ENCODE measurements around the gene LMF2.

The LMF2 gene

DNA sequence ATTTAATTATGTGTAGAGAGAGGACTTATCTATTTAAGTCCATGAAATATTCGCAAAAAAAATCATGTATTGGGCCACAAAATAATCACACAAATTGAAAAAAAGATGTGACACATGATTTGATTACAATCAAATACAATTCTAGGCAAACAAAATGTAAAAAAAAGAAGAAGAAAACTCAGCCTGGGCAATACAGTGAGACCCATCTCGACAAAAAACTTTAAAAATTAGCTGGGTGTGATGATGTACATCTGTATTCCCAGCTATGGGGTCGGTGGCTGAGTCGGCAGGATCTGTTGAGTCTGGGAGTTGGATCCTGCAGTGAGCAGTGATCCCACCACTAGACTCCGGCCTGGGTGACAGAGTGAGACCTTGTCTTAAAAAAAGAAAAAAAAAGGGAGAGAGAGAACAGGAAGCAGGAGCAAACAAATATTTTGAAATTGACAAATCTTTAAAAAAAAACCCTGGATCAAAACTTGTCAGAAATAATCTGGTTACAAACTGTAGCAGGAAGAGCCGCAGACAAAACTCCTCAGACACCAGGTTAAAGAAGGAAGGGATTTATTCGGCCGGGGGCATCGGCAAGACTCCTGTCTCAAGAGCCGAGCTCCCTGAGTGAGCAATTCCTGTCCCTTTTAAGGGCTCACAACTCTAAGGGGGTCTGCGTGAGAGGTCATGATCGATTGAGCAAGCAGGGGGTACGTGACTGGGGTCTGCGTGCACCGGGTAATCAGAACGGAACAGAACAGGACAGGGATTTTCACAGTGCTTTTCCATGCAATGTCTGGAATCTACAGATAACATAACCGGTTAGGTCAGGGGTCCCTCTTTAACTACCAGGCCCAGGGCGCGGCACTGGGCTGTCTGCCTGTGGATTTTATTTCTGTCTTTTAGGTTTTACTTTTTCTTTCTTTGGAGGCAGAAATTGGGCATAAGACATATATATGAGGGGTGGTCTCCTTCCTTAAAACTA, 25.6 kb upstream of the LMF2 start:
- peak overlapping the region; percentile 71 for H3K27ac ChIP-seq (ENCODE audit: low read length)
- no peak overlapping the region for H3K4me3 ChIP-seq (ENCODE audit: low read length in 2 of 2)
- no peak overlapping the region for H3K9ac ChIP-seq (ENCODE audit: low read length in 2 of 2)
- H3K9me3 ChIP-seq (ENCODE audit: control insufficient read depth in 2 of 2, low read length in 2 of 2) = no peaks in the 10 kb centered on the region
- H3K36me3 ChIP-seq (ENCODE audit: control insufficient read depth in 2 of 2, insufficient read depth in 2 of 2, low read length in 2 of 2) = no peaks in the 10 kb centered on the region
- peaks cover 19 to 70% of the 10 kb centered on the region in 2 donors for H3K27me3 ChIP-seq (ENCODE audit: control insufficient read depth in 1 of 2, insufficient read depth in 2 of 2, low read length in 2 of 2)
- peaks cover 32% of the 10 kb centered on the region for H3K4me1 ChIP-seq (ENCODE audit: control insufficient read depth, insufficient read depth, low read length)

DNA sequence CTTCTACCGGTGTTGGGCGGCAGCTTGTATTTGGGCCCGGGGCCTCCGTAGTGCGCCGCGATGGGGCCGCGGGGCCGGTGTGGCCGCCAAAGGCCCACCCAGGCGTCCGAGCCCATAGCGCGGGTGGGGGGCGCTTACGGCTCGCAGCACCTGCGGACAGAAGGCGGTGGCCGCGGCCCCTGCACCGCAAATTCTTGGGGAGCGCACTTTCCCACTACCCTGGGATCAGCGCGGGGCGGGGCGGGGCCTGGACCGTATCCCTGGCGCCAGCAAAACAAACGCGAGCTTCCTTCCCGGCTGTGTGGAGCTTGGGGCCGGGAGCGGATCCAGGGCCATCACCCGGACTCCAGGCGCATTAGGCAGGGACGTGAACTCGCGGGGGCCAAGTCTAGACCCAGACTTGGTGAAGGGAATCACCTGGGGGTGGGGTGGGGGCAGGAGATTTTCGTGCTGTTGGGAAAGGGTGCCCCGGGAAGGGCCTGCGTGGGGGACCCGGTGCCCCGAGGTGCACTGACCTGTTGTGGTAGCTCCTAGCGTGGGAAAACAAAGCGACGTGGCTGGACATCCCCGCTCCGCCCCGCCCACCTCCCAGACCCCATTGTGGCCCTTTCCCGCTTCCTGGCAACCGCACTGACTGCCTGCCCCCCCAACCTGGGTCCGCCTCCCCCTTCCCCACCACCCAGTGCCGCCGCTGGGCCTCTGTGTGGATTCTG, 24.6 kb upstream of the LMF2 start:
- Histone ChIP-seq H3K27ac (ENCODE audit: low read length) (peak overlapping the region; percentile 71), H3K4me3 (ENCODE audit: low read length in 2 of 2) (peak overlapping the region; percentile 55 to 68), H3K4me1 (ENCODE audit: control insufficient read depth, insufficient read depth, low read length) (peaks cover 37% of the 10 kb centered on the region), H3K36me3 (ENCODE audit: control insufficient read depth in 2 of 2, insufficient read depth in 2 of 2, low read length in 2 of 2) (no peaks in the 10 kb centered on the region), H3K9me3 (ENCODE audit: control insufficient read depth in 2 of 2, low read length in 2 of 2) (no peaks in the 10 kb centered on the region), H3K9ac (ENCODE audit: low read length in 2 of 2) (peak overlapping the region in 1 of 2 donors; percentile 74), H3K27me3 (ENCODE audit: control insufficient read depth in 1 of 2, insufficient read depth in 2 of 2, low read length in 2 of 2) (peaks cover 19 to 66% of the 10 kb centered on the region in 2 donors)

DNA sequence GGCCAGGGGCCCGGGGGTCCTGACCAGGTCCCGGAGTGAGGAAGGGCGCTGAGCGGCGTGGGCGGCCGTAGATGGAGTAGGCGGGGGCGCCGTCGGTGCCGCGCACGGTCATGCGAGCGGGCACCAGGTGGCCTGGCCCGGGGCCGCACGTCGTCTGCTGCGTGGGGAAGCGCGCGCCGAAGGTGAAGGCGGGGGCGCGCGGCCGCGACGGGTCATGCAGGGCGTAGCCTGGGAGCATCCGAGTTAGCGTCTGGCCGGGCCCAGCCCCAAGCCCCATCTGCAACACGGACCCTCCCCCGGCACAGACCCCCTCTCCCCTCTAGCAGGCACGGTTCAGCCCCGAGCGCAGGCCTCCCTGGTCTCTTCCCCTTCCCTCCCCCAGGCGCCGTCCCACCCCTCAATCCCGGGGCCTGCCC, 24.1 kb upstream of the LMF2 start:
- no peaks in the 10 kb centered on the region for H3K36me3 ChIP-seq (ENCODE audit: control insufficient read depth in 2 of 2, insufficient read depth in 2 of 2, low read length in 2 of 2)
- peak overlapping the region; percentile 71 for H3K27ac ChIP-seq (ENCODE audit: low read length)
- no peaks in the 10 kb centered on the region for H3K9me3 ChIP-seq (ENCODE audit: control insufficient read depth in 2 of 2, low read length in 2 of 2)
- H3K9ac ChIP-seq (ENCODE audit: low read length in 2 of 2) = peak overlapping the region; percentile 58 to 74
- H3K4me1 ChIP-seq (ENCODE audit: control insufficient read depth, insufficient read depth, low read length) = peaks cover 42% of the 10 kb centered on the region
- peaks cover 19 to 66% of the 10 kb centered on the region in 2 donors for H3K27me3 ChIP-seq (ENCODE audit: control insufficient read depth in 1 of 2, insufficient read depth in 2 of 2, low read length in 2 of 2)
- peak overlapping the region; percentile 55 to 68 for H3K4me3 ChIP-seq (ENCODE audit: low read length in 2 of 2)

DNA sequence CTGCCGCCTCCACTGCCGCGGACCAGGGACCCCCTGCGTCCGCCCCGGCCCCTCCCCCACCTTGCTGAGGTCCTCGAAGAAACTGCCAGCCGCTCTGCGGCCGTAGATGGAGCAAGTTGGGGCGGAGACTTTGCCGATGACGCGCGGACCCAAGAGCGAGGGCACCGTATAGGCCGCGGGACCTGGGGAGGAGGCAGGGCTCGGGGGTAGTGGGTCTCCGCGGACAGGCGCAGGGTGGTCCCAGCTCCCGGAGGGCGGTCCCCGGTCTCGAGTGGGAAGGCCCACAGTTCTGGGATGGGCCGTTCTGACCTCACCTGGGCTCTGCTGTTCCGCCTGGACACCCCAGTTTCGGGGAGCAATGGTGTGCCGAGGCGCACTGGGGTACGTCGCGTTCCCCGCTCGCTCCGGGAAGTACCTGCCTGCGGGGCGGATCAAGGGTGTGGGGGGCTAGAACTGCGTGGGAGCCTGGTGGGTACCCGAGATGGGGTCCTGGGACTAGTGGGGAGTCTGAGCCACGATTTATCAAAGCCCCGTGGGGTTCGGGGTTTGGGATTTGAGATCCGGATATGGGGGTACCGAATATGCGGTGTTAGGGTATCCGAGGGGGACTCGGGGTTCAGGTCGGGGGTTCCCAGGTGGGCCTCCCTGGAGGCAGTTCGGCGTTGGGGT, 23.5 kb upstream of the LMF2 start:
- Histone ChIP-seq H3K4me1 (ENCODE audit: control insufficient read depth, insufficient read depth, low read length) (peaks cover 46% of the 10 kb centered on the region), H3K9me3 (ENCODE audit: control insufficient read depth in 2 of 2, low read length in 2 of 2) (no peaks in the 10 kb centered on the region), H3K4me3 (ENCODE audit: low read length in 2 of 2) (peak overlapping the region; percentile 55 to 68), H3K27ac (ENCODE audit: low read length) (peak overlapping the region; percentile 71), H3K9ac (ENCODE audit: low read length in 2 of 2) (peak overlapping the region; percentile 58 to 74), H3K36me3 (ENCODE audit: control insufficient read depth in 2 of 2, insufficient read depth in 2 of 2, low read length in 2 of 2) (no peaks in the 10 kb centered on the region), H3K27me3 (ENCODE audit: control insufficient read depth in 1 of 2, insufficient read depth in 2 of 2, low read length in 2 of 2) (peaks cover 15 to 64% of the 10 kb centered on the region in 2 donors)

DNA sequence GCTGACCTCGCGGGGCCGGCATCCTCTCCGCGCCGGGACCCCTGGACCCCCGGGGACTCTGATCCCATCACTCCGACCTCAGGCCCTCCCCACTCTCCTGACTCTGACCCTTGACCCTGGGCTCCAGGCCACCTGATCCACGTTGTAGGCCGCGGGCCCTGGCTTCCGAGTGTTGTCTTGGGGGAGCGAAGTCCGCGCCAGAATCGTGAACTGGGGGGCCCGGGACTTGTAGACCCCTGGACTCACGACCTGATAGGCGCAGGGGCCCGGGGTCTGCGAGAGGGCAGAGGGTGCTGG, 23.0 kb upstream of the LMF2 start:
- peaks cover 15 to 62% of the 10 kb centered on the region in 2 donors for H3K27me3 ChIP-seq (ENCODE audit: control insufficient read depth in 1 of 2, insufficient read depth in 2 of 2, low read length in 2 of 2)
- H3K9me3 ChIP-seq (ENCODE audit: control insufficient read depth in 2 of 2, low read length in 2 of 2) = no peaks in the 10 kb centered on the region
- peak overlapping the region; percentile 71 for H3K27ac ChIP-seq (ENCODE audit: low read length)
- peak overlapping the region; percentile 55 to 74 for H3K9ac ChIP-seq (ENCODE audit: low read length in 2 of 2)
- no peaks in the 10 kb centered on the region for H3K36me3 ChIP-seq (ENCODE audit: control insufficient read depth in 2 of 2, insufficient read depth in 2 of 2, low read length in 2 of 2)
- peaks cover 46% of the 10 kb centered on the region for H3K4me1 ChIP-seq (ENCODE audit: control insufficient read depth, insufficient read depth, low read length)
- peak overlapping the region in 1 of 2 donors; percentile 68 for H3K4me3 ChIP-seq (ENCODE audit: low read length in 2 of 2)

DNA sequence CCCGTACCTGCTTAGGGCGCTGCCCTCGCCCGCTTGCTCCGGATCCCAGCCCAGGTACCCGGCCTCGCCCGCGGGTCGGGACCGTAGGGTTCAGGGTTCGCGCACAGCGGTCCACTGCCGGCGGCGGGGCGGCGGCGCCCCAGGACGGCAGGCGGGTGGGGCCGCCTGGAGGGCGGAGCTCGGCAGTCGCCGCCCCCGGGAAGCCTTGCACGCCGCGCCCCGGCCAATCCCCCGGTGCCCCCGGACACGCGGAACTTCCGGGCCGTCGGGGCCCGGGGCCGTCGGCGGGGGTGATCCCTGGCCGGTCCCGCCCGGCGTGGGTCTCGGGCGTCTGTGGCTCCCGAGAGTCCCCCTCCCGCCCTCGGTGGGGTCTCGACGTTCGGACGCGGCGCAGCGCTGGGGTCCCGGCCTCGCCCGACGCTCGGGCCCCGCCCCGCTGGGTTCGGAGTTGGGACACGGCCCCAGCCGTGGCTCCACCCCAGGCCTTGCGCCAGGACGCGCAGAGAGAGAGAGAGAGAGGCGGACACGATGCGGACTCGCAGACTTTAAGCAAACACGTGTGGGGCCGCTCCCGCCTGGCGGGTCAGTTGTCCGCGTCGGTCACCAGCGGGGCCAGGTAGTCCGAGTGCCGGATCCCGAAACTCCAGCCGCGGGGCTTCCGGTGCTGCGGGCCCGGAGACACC, 22.5 kb upstream of the LMF2 start, which contains the start of gene TYMP:
Gene TYMP, minus strand, starts transcription at position 116 of the 683 bp plus-strand sequence. CDS start 303 bp downstream, outside the sequence.
- H3K27ac ChIP-seq (ENCODE audit: low read length) = peak within 1 kb of the TSS; percentile 71
- H3K4me1 ChIP-seq (ENCODE audit: control insufficient read depth, insufficient read depth, low read length) = peaks cover 50% of the 10 kb centered on the region
- peak within 1 kb of the TSS; percentile 55 to 68 for H3K4me3 ChIP-seq (ENCODE audit: low read length in 2 of 2)
- no peaks in the 10 kb centered on the region for H3K9me3 ChIP-seq (ENCODE audit: control insufficient read depth in 2 of 2, low read length in 2 of 2)
- peaks cover 15 to 59% of the 10 kb centered on the region in 2 donors for H3K27me3 ChIP-seq (ENCODE audit: control insufficient read depth in 1 of 2, insufficient read depth in 2 of 2, low read length in 2 of 2)
- H3K9ac ChIP-seq (ENCODE audit: low read length in 2 of 2) = peak within 1 kb of the TSS; percentile 55 to 74
- H3K36me3 ChIP-seq (ENCODE audit: control insufficient read depth in 2 of 2, insufficient read depth in 2 of 2, low read length in 2 of 2) = no peaks in the 10 kb centered on the region

DNA sequence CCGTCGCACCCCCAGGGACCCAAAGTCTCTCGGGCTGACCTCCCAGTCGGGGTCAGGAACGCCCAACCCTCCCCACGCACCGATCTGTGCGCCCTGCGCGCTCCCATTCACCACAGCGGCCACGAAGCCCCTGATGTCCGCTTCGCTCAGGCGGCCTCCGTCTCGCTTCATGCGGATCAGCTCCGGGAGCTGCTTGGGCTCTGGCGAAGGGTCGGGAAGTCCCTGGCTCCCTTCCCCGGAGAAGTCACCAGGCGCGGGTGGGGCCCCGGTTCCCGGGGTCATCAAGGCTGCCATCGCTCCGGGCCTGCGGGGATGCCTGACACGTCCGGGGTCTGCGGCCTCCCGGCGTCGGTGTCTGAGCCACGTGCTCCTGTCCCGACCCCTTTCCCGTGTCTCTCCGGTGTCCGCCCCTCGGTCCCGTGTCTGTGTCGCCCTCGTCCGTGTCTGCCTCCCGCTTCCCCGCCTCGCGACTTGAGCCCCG, 22.0 kb upstream of the LMF2 start:
- Histone ChIP-seq H3K4me1 (ENCODE audit: control insufficient read depth, insufficient read depth, low read length) (peaks cover 55% of the 10 kb centered on the region), H3K27me3 (ENCODE audit: control insufficient read depth in 1 of 2, insufficient read depth in 2 of 2, low read length in 2 of 2) (peaks cover 15 to 56% of the 10 kb centered on the region in 2 donors), H3K9ac (ENCODE audit: low read length in 2 of 2) (peak overlapping the region; percentile 13 to 14), H3K36me3 (ENCODE audit: control insufficient read depth in 2 of 2, insufficient read depth in 2 of 2, low read length in 2 of 2) (no peaks in the 10 kb centered on the region), H3K4me3 (ENCODE audit: low read length in 2 of 2) (peak overlapping the region; percentile 4 to 68), H3K27ac (ENCODE audit: low read length) (peak overlapping the region; percentile 37), H3K9me3 (ENCODE audit: control insufficient read depth in 2 of 2, low read length in 2 of 2) (no peaks in the 10 kb centered on the region)

DNA sequence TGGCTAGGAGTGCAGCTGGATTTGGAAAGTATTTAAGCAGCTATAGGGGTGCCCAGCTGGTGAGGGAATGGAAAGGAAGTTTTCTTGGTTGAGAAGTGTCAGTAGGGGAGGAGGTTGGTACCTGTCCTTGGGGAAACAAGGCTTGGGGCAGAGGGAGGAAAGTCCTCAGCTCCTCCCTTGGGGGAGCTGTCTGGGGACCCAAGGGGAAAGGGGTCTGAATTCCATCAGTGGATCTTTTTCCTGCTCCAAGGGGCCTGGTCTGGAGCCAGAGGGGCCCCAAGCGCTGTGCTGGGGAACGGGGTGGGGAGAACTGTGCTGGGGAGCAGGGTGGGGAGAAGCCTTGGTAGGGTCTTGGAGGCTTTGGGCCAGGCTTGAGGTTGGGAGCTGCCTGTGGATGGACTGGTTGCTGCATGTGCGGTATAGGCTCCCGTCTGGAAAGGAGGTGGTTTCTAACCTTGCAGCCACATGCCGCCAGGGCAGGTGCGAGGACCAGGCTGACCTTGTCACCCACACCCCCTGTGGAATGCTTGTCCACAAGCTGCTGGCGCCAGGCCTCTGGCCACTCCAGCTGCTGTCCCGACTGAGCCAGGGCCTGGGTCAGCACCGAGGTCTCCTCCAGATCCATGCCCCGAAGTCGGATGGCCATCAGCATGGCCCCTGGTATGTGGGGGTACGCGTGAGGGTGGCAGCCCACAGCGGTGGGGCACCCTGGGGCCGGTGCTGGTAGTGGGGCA, 21.3 kb upstream of the LMF2 start:
- Histone ChIP-seq H3K4me3 (ENCODE audit: low read length in 2 of 2) (peak overlapping the region in 1 of 2 donors; percentile 68), H3K36me3 (ENCODE audit: control insufficient read depth in 2 of 2, insufficient read depth in 2 of 2, low read length in 2 of 2) (no peaks in the 10 kb centered on the region), H3K27ac (ENCODE audit: low read length) (peak overlapping the region; percentile 37), H3K9ac (ENCODE audit: low read length in 2 of 2) (peak overlapping the region in 1 of 2 donors; percentile 14), H3K4me1 (ENCODE audit: control insufficient read depth, insufficient read depth, low read length) (peaks cover 61% of the 10 kb centered on the region), H3K9me3 (ENCODE audit: control insufficient read depth in 2 of 2, low read length in 2 of 2) (no peaks in the 10 kb centered on the region), H3K27me3 (ENCODE audit: control insufficient read depth in 1 of 2, insufficient read depth in 2 of 2, low read length in 2 of 2) (peaks cover 15 to 50% of the 10 kb centered on the region in 2 donors)

DNA sequence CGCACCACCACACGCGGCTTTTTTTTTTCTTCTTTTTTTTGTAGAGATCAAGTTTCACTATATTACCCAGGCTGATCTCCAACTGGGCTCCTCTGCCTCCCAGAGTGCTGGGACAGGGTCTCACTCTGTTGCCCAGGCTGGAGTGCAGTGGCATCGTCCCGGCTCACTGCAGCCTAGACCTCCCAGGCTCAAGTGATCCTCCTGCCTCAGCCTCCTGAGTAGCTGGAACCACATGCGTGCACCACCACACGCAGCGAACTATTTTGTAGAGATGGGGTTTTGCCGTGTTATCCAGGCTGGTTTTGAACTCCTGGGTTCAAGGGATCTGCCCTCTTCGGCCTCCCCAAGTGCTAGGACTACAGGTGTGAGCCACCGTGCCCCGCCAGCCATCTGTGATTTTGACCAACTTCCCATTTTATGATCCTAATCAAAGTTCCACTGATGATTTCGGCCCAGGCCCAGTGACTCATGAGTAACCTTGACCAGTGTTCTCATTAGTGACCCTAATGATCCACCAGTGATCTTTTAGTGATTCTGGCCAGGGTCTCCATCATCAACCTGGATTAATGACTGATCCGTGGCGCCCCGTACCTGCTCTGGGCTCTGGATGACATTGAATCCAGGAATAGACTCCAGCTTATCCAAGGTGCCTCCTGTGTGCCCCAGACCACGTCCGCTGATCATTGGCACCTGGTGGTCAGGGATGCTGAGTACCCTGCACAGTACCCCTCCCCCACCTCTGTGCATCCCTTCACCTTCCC, 20.6 kb upstream of the LMF2 start:
- Histone ChIP-seq H3K27ac (ENCODE audit: low read length) (peak overlapping the region; percentile 6), H3K4me1 (ENCODE audit: control insufficient read depth, insufficient read depth, low read length) (peaks cover 65% of the 10 kb centered on the region), H3K36me3 (ENCODE audit: control insufficient read depth in 2 of 2, insufficient read depth in 2 of 2, low read length in 2 of 2) (peaks cover 0 to 7% of the 10 kb centered on the region in 2 donors), H3K27me3 (ENCODE audit: control insufficient read depth in 1 of 2, insufficient read depth in 2 of 2, low read length in 2 of 2) (peaks cover 13 to 43% of the 10 kb centered on the region in 2 donors), H3K9ac (ENCODE audit: low read length in 2 of 2) (no peak overlapping the region), H3K9me3 (ENCODE audit: control insufficient read depth in 2 of 2, low read length in 2 of 2) (no peaks in the 10 kb centered on the region), H3K4me3 (ENCODE audit: low read length in 2 of 2) (peak overlapping the region in 1 of 2 donors; percentile 8)

Data from stomach smooth muscle (tissue), 2 donors.